Mucosa of rectum (tissue), 2 donors: ENCODE results near the gene NPHS1.

Experiments
- H3K27ac ChIP-seq, 2 donors: one replicate each; pipeline ENCODE4 v1.7.0; 2013; ENCODE audit warnings: inconsistent platforms in 2 of 2, low read depth in 2 of 2, low read length in 2 of 2
- H3K27me3 ChIP-seq, 2 donors: one replicate each; pipeline ENCODE4 v1.7.0; 2013; ENCODE audit warnings: low read length in 2 of 2; ENCODE audit not compliant: control insufficient read depth in 2 of 2, insufficient read depth in 2 of 2
- H3K36me3 ChIP-seq, 2 donors: one replicate each; pipeline ENCODE4 v1.7.0; 2013; ENCODE audit warnings: low read length in 2 of 2; ENCODE audit not compliant: control insufficient read depth in 2 of 2, insufficient read depth in 2 of 2
- H3K4me1 ChIP-seq, 2 donors: one replicate each; pipeline ENCODE4 v1.7.0; 2013; ENCODE audit warnings: low read length in 2 of 2, mild to moderate bottlenecking in 1 of 2; ENCODE audit not compliant: control insufficient read depth in 2 of 2, insufficient read depth in 2 of 2
- H3K4me3 ChIP-seq, 2 donors: one replicate each; pipeline ENCODE4 v1.7.0; 2013; ENCODE audit warnings: low read length in 2 of 2
- H3K9ac ChIP-seq, 2 donors: one replicate each; pipeline ENCODE4 v1.7.0; 2013; ENCODE audit warnings: low read length in 2 of 2, low read depth in 1 of 2, mild to moderate bottlenecking in 1 of 2
- H3K9me3 ChIP-seq, 2 donors: one replicate each; pipeline ENCODE4 v1.7.0; 2013; ENCODE audit warnings: low read length in 2 of 2; ENCODE audit not compliant: control insufficient read depth in 2 of 2
- donor health status: healthy.
- donor health status: Normal muscosa, but diverticular disease.

NPHS1 gene

GRCh38 chr19:35781650-35782049, 70.7 kb downstream of the NPHS1 start:
- Histone ChIP-seq H3K27me3 (no peaks in the 10 kb centered on the region), H3K36me3 (peaks cover 3 to 4% of the 10 kb centered on the region in 2 donors), H3K9ac (no peak overlapping the region), H3K4me3 (no peak overlapping the region), H3K4me1 (no peaks in the 10 kb centered on the region), H3K27ac (no peak overlapping the region), H3K9me3 (no peaks in the 10 kb centered on the region)

GRCh38 chr19:35780717-35781116, 71.6 kb downstream of the NPHS1 start:
- H3K9ac ChIP-seq, result no peak overlapping the region
- no peaks in the 10 kb centered on the region for H3K9me3 ChIP-seq
- no peaks in the 10 kb centered on the region for H3K27me3 ChIP-seq
- no peak overlapping the region for H3K27ac ChIP-seq
- H3K36me3 ChIP-seq, result peaks cover 3 to 4% of the 10 kb centered on the region in 2 donors
- peaks cover 0 to 2% of the 10 kb centered on the region in 2 donors for H3K4me1 ChIP-seq
- H3K4me3 ChIP-seq, result no peak overlapping the region

DNA sequence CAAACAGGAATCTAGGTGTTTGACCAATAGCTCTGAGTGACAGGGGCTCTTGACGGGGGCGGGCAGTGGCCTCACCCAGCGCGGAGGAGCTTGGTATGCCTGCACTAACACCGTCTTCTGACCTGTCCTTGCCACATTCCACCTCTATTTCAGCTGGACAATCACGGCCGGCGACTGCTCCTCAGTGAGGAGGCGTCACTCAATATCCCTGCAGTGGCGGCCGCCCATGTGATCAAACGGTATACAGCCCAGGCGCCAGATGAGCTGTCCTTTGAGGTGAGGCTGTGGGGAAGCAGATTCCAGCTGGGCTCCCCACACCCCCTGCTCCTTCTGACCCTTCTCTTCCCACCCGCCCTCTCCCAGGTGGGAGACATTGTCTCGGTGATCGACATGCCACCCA, 72.2 kb downstream of the NPHS1 start:
- H3K4me1 ChIP-seq, result peaks cover 0 to 3% of the 10 kb centered on the region in 2 donors
- no peak overlapping the region for H3K4me3 ChIP-seq
- peaks cover 3 to 4% of the 10 kb centered on the region in 2 donors for H3K36me3 ChIP-seq
- no peak overlapping the region for H3K9ac ChIP-seq
- no peaks in the 10 kb centered on the region for H3K9me3 ChIP-seq
- H3K27ac ChIP-seq, result no peak overlapping the region
- H3K27me3 ChIP-seq, result no peaks in the 10 kb centered on the region

DNA sequence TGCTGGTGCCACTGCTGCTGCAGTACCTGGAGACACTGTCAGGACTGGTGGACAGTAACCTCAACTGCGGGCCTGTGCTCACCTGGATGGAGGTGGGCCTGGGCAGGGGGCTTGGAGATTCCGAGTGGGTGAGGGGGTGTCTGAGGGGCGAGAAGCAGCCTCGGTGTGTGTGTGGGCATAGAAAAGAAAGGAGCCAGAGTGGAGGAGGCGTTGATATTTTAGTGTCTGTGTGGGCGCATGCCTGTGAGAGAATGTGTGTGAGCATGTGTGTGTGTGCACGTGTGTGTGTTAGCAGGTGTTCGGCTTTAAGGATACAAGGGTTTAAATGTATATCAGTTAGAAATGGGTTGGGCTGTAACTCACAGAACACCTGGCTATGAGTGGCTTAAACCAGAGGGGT, 73.3 kb downstream of the NPHS1 start:
- peaks cover 4 to 7% of the 10 kb centered on the region in 2 donors for H3K4me1 ChIP-seq
- no peaks in the 10 kb centered on the region for H3K9me3 ChIP-seq
- H3K9ac ChIP-seq, result no peak overlapping the region
- no peak overlapping the region for H3K4me3 ChIP-seq
- peaks cover 3 to 4% of the 10 kb centered on the region in 2 donors for H3K36me3 ChIP-seq
- no peak overlapping the region for H3K27ac ChIP-seq
- no peaks in the 10 kb centered on the region for H3K27me3 ChIP-seq

DNA sequence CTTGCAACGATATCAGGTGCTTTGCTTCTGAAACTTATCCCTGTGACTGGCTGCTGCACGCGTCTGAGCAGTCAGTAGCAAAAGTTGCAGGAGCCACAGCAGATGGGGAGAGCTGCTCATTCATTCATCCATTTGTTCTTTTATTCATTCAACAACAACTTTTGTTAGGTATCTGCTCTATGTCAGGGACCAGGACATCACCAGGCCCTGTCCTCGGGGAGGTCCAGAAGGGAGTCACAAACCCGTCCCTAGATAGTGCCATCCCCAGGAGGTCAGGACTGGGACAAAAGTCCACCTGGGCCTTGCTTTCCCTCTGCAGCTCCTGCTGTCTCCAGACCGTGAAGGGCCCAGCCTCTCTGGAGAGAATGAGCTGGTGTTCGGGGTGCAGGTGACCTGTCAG, 74.3 kb downstream of the NPHS1 start:
- Histone ChIP-seq H3K4me1 (peaks cover 4 to 7% of the 10 kb centered on the region in 2 donors), H3K27ac (no peak overlapping the region), H3K4me3 (no peak overlapping the region), H3K27me3 (no peaks in the 10 kb centered on the region), H3K36me3 (peaks cover 3 to 4% of the 10 kb centered on the region in 2 donors), H3K9ac (no peak overlapping the region), H3K9me3 (no peaks in the 10 kb centered on the region)

DNA sequence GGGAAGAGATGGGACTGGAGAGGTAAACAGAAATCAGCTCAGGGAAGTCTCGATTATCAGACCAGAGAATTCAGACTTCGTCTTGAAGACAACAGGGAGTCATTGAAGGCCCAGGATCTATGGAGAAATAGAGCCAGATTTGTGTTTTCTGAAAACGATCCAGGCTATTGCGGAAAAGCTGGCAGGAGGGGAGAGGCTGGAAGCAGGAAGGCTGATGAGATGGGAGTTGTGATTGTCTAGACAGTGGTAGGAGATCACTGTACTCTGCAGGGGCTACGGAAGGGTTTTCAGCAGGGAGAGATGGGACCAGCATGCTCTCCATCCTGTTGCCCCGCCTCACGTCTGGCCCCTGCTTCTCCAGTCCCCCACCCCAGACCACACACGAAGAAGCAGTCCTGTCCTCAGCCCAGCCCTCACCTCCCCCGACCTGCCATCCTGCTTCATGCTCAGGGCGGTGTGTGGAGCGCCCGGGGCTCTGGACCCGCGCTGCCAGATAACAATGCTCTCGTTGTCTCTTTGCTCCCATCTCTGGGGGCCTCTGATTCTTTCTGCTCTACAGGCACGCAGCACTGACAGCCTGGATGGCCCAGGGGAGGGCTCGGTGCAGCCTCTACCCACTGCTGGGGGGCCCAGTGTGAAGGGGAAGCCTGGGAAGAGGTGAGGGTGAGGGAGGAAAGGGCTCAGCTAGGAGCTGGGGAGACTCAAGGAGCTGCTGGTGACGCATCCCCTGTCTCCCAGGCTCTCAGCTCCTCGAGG, 75.0 kb downstream of the NPHS1 start:
- Histone ChIP-seq H3K9ac (no peak overlapping the region), H3K27me3 (no peaks in the 10 kb centered on the region), H3K27ac (no peak overlapping the region), H3K4me1 (peaks cover 4 to 7% of the 10 kb centered on the region in 2 donors), H3K4me3 (no peak overlapping the region), H3K36me3 (peaks cover 3 to 4% of the 10 kb centered on the region in 2 donors), H3K9me3 (no peaks in the 10 kb centered on the region)

DNA sequence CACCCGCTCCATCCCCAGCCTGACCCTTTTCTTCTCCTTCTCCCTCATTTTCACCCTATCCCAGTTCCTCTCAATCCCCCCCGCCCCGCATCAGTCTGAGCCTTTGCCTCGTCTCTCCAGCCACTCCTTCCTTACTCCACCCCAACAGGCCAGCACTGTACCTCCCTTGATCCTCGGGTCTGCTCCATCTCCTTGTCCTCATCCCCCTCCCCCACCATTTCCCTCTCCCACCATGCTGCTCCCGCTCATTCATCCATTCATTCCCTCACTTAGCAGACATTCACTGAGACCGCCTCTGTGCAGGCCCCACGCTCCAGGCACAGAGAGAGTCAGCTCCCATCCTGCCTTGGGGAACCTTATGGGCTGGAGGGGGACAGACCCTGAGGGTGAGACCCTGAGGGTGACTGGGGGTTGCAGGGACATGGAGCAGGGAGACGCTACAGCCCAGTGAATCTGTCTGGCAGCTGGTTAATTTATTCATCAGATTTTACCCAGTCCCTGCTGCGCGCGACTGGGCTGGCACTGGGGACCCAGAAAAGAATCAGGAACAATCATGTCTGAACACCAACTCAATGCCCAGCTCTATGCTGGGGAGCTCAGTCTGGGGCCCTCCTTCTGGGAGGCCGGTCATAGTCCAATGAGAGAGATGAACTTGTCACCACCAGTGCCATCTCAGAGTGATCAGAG, 76.1 kb downstream of the NPHS1 start:
- Histone ChIP-seq H3K4me3 (peak overlapping the region in 1 of 2 donors; percentile 56), H3K36me3 (peaks cover 0 to 4% of the 10 kb centered on the region in 2 donors), H3K4me1 (peaks cover 4 to 7% of the 10 kb centered on the region in 2 donors), H3K27ac (no peak overlapping the region), H3K27me3 (no peaks in the 10 kb centered on the region), H3K9ac (peak overlapping the region; percentile 7 to 52), H3K9me3 (no peaks in the 10 kb centered on the region)
